HG02759 (cell line): Measurements from ENCODE around the gene RER1.

ENCODE experiments used
- ATAC-seq: cut with Tn5 transposase; IDR thresholded peaks from one replicate; pipeline ENCODE4 v1.9.1; 2021; ENCODE audit warnings: mild to moderate bottlenecking, moderate library complexity; ENCODE audit not compliant: unreplicated experiment

The RER1 gene

DNA sequence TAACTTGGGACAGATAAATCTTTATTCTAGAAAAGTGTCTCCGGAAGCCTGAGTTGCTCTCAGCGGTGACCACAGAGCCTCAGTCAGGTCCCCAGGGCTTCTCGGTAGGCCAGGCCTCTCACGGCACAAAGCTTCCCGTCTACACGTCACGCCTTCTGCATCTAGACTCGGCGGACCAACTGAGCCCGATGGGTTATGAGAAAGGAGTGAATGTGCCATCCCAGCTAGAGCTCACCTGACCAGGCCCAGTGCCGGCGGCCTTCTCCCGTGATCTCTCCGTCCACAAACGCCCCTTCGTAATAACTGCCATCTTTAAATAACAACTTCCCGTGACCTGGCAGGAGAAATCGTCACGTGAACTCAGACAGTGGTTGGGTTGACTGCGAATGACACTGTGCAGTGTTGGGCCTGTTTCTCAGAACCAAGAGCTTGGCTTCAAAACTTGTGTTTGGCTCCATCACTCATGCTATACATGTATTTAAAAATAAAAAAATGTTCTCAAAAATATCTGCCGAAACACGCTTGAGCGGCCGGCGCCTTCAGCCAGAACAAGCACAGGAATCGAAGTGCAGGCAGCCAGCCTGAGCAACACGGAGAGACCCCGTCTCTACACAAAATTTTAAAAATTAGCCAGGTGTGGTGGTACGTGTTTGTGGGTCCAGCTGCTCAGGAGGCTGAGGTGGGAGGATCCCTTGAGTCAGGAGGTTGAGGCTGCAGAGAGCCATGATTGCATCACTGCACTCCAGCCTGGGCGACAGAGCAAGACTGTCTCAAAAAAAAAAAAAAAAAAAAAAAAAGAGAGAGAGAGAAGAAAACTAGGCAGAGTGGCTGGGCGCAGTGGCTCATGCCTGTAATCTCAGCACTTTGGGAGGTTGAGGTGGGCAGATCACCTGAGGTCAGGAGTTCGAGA lies 3.4 kb upstream of the RER1 start:
- ATAC-seq, result no peak

DNA sequence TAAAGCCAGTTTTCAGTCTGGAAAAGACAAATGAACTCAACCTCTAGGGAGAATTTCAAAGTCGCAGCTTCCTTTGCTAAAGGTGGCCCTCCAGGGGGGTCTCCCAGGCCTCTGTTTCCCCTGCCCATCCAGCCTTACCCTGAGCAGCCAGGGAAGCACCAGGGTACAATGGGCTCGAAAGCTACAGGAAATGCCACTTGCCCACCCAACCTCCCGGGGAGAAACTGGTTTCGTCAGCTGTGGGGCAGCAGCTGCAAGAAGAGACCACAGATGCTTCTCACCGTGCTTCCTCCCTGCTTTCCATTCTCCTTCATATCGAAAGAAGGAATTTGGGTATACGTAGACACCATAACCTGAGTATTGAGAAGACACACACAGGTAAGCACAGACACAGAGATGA lies 2.0 kb upstream of the RER1 start:
- no peak for ATAC-seq

DNA sequence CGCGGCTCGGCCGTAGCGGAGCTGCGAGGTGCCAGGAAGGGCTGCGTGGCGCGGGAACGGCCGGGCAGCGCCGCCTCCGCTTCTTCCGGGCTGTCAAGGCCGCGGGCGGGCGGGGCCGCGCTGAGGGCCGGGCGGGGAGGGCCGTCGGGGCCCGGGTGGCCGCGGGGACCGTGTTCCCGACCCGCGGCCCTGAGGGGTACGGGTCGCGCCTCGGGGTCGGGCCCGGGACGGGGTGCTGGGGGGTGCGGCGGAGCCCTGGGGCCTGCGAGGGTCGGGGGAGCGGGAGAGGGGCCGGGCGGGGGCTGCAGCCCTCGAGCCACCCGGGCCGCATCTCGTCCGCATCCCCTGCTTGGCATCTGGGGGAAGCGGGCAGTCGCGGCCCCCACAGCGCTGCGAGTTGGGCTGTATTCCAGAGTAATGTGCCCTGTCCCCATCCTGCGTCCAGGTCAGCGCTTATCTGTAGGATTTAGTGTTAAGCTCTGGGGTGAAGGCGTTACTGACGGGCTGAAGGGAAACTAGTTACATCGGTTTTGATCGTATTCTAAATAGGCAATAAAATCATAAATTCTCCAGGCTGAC lies 379 bp downstream of the RER1 start:
- peak; percentile 11 for ATAC-seq

DNA sequence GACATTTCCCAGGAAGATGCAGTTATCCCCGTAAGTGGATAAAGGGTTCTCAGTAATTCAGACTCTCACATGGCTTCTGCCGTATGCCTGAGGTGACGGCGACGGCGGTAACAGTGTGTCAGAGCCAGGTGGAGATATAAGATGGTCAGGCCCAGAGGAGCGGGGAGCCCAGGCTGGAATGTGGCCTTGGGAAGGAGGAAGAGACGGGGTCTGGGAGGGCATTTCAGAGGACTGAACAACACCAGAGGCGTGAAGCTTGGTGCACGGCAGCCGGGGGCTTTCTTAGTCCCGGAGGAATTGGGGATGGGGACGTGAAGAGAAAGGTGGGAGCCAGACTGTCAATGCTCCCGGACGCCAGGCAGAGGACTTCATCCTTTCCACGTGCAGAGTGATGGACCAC lies 1.0 kb downstream of the RER1 start:
- ATAC-seq, result no peak

DNA sequence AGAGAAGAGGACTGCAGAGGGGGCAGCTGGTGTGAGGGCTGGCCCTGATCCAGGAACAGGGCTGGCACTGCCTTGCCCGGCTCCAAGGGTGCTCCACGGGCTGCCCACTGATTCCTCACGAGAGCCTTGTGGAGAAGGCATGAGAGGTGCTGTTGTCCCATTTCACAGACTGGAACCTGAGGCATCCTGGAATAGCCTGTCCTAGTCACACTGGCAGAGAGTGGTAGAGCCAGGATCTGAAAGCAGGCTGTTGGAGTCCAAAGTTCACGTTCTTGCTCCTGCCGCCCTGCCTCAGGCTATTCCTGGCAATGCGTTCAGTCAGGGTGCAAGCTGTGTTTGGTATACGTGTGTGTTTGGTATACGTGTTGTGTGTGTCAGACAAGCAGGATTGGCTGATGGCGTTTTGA lies 1.8 kb downstream of the RER1 start:
- ATAC-seq, result no peak

DNA sequence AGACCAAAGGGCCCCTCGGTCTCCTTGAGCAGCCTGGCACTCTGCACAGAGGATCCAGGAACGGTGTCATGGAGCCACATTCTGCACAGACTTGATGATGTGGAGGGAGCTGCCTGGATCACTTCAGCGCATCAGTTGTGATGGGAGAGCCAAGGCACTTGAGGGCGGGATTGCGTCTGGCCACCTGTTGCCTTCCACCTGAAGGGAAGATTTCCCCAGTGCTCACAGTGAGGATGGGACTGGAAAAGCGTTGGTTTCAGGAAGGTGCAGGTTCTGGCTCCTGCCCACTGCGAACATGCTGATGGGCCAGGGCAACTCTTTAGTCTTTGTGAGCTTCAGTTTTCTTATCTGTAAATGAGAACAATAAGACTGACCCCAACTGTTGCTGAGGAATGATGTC lies 2.6 kb downstream of the RER1 start:
- ATAC-seq, result no peak

DNA sequence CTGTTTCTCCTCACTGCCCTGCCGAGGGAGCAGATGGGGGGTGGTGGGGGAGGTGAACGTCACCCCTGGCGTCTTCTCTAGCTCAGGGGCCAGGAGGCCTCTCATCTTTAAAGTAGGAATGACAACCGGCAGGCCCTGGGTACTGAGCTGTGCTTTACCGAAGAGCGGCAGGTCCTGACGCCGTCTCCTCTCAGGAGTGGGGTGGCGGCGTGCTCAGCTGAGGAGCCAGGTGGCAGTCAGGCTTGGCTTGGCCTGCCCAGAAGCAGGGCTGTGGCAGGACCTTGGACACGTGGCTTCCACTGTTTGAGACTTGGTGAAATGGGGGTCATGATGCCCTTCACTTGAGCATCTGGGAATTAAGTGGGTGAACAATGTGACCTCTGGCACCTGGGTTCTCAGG lies 3.1 kb downstream of the RER1 start:
- ATAC-seq, result no peak

DNA sequence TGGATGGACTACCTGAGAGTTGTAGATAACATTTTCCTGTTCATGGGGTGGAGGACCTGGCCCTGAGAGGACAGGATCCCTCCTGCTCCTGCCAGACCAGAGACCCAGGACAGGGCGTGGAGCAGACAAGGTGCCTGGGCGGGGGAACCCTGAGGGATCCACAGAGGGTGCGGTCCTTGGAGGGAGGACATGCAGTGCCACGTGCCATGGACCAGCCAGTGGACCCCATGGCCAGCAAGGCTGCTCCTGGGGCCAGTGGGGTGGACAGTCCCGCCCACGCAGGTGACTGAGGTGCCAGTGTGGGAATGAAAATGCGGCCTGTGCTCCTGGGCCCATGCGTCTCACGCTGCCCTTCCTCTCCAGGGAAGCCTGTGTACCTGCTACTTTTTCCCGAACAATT lies 3.6 kb downstream of the RER1 start:
- ATAC-seq, result no peak

DNA sequence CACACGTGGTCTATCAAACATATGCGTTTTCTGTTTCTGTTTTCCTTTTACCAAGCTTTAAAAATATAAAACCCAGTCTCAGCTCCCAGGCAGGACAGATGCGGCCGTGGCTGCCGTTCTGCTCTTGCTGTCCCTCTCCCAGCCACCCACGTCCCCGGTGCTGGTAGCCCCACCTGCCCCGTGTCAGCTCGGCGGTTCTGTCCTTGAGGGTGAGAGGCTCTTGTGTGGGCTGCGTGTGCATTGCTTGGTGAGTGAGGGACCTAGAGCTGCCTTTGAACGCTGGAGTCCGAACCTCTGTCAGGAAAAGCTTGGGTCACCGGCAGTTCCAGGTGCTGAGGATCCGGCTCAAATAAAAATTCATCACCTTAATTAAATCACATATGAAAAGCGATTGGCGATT lies 4.4 kb downstream of the RER1 start:
- ATAC-seq, result no peak

DNA sequence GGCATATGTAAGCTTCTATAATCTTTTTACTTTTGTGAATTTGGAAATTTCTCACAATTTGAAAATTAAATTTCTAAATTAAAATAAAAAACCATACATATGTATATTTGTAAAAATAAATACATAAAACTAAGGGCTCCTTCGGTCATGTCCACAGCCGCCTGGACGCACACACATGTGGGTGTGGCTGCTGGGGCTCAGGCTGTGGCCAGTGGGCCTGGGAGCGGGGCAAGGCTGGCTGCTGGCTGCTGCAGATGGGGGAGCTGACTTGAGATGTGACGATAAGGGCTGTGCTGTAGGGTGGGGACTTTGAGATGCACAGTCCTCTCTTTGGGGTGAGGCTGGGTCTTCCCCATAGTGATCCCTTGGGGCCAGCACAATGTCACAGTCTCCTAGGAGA lies 4.8 kb downstream of the RER1 start:
- no peak for ATAC-seq

DNA sequence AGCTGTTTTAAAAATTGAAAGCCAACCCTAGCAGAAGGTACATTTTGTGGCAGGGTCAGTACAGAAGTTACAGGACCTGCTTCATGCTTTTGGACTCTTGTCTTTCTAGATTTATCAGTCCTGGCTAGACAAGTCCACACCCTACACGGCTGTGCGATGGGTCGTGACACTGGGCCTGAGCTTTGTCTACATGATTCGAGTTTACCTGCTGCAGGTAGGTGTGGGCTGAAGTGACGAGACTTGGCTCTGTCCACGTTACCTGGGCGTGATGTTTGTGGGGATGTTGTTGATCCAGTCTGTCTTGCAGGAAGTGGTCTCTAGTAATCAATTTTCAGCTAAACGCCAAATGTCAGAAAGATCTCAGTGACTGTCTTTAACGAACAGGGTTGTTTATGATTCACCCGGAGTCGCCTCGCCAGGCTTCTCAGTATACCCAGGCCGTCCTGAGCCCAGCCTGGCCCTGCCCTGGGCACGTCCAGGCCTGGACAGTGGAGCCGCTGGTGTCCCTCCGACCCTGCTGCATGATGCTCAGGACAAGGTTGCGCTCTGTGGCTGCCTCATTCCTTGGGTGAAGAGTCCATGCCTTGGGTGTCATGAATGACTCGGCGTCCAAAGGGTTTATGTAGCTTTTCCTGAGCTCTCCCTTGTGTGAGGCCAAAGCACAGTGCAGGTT lies 5.5 kb downstream of the RER1 start:
- no peak for ATAC-seq

DNA sequence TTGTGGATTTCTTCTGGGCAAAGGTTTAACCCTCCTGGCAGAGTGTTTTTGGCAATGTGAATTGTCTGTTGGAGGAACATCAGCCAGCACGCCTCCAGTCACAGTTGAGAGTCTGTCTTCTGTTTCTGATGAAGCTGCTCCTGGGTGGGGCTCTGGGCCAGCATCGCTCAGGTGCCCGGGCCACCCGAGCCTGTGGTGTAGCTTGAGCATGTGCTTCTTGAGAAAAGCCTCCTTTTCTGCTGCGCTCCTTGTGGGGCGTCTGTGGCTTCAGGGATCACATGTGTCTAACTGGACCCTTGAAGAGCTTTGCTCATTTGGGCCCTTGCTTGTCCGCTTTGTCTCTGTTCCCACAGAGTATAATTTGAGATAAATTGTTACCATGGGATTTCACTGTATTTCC lies 7.2 kb downstream of the RER1 start:
- no peak for ATAC-seq

DNA sequence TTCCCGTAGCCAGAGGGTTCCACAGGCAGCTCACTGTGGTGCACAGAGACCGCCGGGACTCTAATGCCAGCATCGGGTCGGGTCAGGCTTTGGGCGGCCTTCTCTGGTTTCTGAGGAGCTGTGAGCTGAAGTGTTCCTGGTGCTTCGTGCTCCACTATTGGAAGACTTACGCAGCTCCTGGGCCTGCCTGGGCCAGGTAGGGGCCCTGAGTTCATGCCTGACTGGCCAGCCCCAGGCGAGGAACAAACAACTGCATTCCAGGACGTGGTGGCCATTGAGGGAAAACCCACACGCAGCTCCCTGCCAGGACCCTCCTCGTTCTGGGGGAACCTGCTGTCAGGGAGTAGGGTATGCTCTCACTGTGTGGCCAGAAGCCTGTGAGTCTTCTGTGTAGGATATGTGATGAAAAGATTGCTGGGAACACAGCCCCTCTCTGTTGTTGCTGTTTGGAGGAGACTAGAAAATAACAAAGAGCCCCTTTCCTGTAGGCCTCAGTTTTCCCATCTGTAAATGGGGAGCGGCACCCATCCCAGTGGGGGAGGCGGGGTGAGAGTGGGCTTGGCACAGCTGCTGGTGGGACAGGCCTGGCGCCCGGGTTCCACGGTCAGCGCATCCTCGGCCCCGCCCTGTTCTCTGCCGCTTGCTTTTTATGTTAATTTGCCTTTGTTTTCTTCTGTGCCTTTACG lies 8.4 kb downstream of the RER1 start:
- no peak for ATAC-seq

DNA sequence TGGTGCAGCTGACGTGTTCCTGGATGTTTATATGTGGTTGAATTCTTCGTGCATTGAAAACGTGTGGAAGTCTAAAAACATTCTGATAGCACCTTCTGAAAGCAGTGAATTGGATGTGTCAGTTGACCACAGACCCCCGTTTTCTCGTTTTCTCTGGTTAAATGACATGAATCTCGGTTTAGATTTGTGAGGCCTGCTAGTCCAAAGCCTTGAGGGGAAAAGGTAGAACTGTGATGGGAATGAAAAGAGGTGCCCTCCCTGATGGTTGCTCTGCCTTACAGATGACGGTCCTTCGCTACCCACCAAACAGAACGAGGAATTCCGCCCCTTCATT lies 8.9 kb downstream of the RER1 start:
- no peak for ATAC-seq

DNA sequence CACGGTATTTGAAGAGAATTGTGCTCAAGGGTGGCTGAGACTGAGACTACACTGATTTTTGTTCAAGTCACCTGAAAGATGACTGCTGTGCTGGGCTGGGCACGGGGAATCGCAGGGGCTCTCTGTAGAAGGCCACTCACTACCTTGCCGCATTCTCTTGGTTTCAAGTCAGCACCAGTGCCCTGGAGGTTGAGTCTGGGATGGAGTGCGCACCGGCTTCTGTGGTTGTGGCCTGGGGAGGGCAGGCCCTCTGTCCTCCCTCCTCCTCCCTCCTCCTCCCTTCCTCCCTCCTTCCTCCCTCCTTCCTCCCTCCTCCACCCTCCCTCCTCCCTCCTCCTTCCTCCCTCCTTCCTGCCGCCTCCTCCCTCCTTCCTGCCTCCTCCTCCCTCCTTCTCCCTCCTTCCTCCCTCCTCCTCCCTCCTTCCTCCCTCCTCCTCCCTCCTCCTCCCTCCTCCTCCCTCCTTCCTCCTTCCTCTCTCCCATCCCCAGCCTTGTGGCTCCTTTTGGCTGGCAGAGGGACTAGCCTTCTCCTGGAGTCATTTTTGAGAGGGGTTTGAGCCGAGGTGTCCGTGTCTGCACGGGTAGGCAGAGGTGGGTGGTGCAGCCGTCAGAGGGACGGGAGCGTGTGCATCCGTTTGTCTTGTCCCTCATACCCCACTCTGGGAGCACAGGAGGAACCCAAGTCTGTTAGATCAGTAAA lies 9.5 kb downstream of the RER1 start:
- no peak for ATAC-seq

DNA sequence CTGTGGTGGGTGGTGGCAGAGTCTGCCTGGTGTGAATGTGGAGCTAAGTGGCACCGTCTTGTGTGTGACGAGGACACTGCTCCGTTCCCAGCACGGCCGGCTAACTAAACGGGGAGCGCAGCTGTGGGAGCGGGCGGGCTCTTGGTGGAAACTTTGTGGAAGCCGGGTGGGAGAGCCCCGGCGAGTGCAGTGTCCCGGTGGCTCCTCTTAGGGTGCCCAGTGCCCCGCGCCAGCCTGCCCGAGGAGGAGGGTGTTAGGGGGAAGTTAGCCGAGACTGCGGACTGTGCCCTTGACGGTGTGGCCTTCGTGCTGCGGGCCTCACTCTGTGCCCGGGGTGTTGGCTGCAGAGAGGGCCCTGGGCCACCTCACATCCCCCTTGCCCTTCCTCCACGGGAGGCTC lies 10.8 kb downstream of the RER1 start:
- no peak for ATAC-seq

DNA sequence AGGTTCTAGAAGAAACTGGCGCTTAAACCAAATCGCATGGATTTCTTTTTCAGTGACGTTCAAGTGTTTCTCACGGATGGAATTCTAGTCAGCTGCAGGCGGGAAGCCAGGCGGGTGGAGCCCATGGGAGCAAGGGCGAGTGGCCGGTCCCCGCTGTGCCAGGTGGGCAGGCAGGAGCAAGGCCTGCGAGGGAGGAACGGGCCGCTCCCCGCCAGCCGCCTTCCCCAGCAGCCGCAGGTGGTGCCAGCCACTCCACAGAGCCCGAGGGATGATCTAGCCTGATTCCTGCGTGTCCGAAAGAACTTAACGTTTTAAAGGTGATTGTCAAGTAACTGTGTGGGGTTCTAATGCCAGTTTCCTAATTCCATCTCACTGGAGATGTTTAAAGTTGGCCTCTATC lies 11.6 kb downstream of the RER1 start:
- no peak for ATAC-seq

DNA sequence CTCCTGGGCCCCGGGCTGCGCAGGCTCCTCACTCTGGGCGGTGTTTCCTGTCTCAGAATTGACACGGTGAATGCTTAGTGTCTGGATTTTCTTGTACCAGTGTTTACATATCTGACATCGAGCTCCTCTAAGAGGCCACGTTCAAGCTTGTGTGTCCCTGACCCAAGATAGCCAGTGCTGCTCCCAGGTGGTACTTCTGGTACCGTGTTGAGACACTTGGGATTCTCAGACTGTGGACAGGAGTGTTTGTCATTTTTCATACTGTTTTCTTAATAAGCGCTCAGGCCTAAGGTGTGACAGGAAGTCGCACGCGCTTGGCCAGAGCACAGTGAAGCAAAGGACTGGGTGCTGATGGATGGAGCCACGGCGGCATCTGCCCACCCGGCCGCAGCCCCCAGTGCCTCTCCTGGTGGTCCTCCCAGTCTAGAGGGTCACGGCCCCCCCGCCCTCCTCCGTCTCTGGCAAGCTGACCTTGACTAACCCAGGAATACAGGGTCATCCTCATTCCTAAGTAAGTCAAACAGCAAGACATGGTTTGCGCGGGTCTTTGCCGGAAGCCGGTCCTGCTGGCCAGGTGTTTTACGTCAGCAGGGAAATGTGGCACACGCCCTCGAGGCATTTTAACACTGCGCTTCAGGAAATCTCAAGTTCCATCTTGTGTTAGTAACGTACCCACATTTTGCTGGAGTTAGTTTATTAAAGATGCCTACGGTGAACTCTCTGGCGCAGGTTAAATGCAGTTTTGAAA lies 12.7 kb downstream of the RER1 start:
- no peak for ATAC-seq

DNA sequence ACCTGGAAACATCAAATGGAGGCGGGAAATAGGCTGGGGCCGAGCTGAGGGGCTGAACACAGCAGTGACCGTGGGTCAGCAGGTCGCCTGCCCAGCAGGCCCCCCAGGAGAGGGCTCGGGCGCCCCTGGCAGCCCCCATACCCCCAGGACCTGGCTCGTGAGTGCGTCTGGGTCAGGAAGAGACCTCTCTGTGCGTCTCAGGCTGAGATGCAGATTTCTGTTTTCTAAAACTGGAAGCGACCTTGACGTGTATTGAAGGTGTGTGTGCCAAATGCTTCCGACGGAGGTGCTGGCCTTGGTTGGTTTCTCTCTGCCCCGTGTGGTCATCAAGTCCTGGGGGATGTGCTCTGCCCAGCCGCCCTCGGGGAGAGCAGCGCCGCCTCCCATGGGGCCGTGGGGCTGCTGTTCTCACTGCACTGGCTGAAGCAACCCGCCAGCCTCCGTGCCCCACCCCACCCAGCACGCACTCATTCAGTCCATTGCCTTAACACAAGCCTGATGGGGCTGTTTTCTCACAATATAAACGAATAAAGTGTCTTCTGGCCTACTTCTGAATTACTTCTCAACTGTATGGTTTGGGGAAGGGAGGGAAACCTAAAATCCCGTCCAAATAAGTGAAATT lies 13.4 kb downstream of the RER1 start:
- ATAC-seq, result no peak
